Uterus (tissue), 2 donors: Measurements from ENCODE around the gene CABP2.

Experiments used
- CTCF ChIP-seq, 4 experiments: fragments of 200-600 bp in 2 of 4; fragments of 450-650 bp in 2 of 4; sonication (generic) in 2 of 4; IDR thresholded peaks; one replicate each; pipeline ENCODE4 v1.5.1; 2016 to 2019; ENCODE audit warnings: antibody characterized with exemption in 4 of 4, mild to moderate bottlenecking in 2 of 4, moderate library complexity in 1 of 4
- POLR2A ChIP-seq, 2 donors: fragments of 450-650 bp; IDR thresholded peaks; one replicate each; pipeline ENCODE4 v1.6.1; 2016; ENCODE audit warnings: antibody characterized with exemption in 2 of 2, mild to moderate bottlenecking in 1 of 2, moderate library complexity in 1 of 2

GRCh38 chr11:67551127-67551526, 27.9 kb upstream of the CABP2 start:
- TF ChIP-seq CTCF (IDR thresholded peaks at IDR 0.05) (no peak), POLR2A (IDR thresholded peaks at IDR 0.05) (no peak)
